WTC11 (cell line): Measurements from ENCODE around the gene BGN. TPM values are rescaled to one million over a fixed set of nuclear protein-coding genes. Genes with fewer than 3 reads are reported as not detected.

Source experiments
- ATAC-seq: fragments of 200-7000 bp; cut with Tn5 transposase; 2 replicates; pipeline ENCODE4 v1.10.0; 2021; ENCODE audit warnings: mild to moderate bottlenecking, moderate library complexity
- CTCF ChIA-PET: fragments of 300-600 bp; sonication (Branson Sonifier 250); formaldehyde crosslinking; loops from one replicate; lab custom pipeline; 2021; ENCODE audit warnings: antibody characterized with exemption; lab: Charles Lee
- POLR2A ChIA-PET: fragments of 350-600 bp; sonication (Branson Sonifier 250); formaldehyde crosslinking; loops from one replicate; lab custom pipeline; 2021; ENCODE audit warnings: antibody characterized with exemption; lab: Charles Lee
- DNase-seq: peaks from one replicate; pipeline ENCODE4 v3.0.0; 2021; ENCODE audit warnings: low spot score
- H3K27ac Mint-ChIP-seq: 2 replicates; pipeline ENCODE4 v1.8.0; 2021; ENCODE audit warnings: mixed read lengths
- H3K27me3 Mint-ChIP-seq: 2 replicates; pipeline ENCODE4 v1.8.0; 2021; ENCODE audit warnings: low read depth, mild to moderate bottlenecking, moderate library complexity, mixed read lengths
- H3K36me3 Mint-ChIP-seq: 2 replicates; pipeline ENCODE4 v1.8.0; 2021; ENCODE audit warnings: mixed read lengths
- H3K4me1 Mint-ChIP-seq: 2 replicates; pipeline ENCODE4 v1.8.0; 2022; ENCODE audit warnings: mixed read lengths
- H3K4me3 Mint-ChIP-seq: 2 replicates; pipeline ENCODE4 v1.8.0; 2021; ENCODE audit warnings: mild to moderate bottlenecking, moderate library complexity, mixed read lengths
- H3K9me3 Mint-ChIP-seq: 2 replicates; pipeline ENCODE4 v1.8.0; 2021; ENCODE audit warnings: mixed read lengths
- HMGA2 ChIP-seq: fragments of 250-450 bp; sonication (Bioruptor Pico); IDR thresholded peaks from 2 replicates; pipeline ENCODE4 v1.4.0; 2021; ENCODE audit warnings: mild to moderate bottlenecking, moderate library complexity
- IRF2 ChIP-seq: sonication (generic); formaldehyde crosslinking; IDR thresholded peaks from 2 replicates; pipeline ENCODE4 v1.8.0; 2022; ENCODE audit warnings: low read depth, missing genetic modification reagents, borderline replicate concordance
- NFYB ChIP-seq: sonication (generic); formaldehyde crosslinking; conservative IDR thresholded peaks from 2 replicates; pipeline ENCODE4 v1.8.0; 2022; ENCODE audit warnings: low read depth, missing genetic modification reagents
- RORB ChIP-seq: fragments of 250-450 bp; sonication (Bioruptor Pico); IDR thresholded peaks from 2 replicates; pipeline ENCODE4 v1.9.0; 2021; ENCODE audit warnings: mild to moderate bottlenecking
- ZBTB21 ChIP-seq: sonication (generic); formaldehyde crosslinking; IDR thresholded peaks from 2 replicates; pipeline ENCODE4 v1.8.1; 2023; ENCODE audit warnings: mild to moderate bottlenecking, missing genetic modification reagents, borderline replicate concordance
- ZNF138 ChIP-seq: sonication (generic); formaldehyde crosslinking; conservative IDR thresholded peaks from 2 replicates; pipeline ENCODE4 v1.8.1; 2022; ENCODE audit warnings: mild to moderate bottlenecking, moderate library complexity, missing genetic modification reagents
- ZNF423 ChIP-seq: fragments of 250-450 bp; sonication (Bioruptor Pico); IDR thresholded peaks from 2 replicates; pipeline ENCODE4 v2.1.2; 2022; ENCODE audit warnings: mild to moderate bottlenecking, moderate library complexity
- total RNA-seq: library from RNA; stranded (reverse); gene quantifications from 3 replicates; pipeline ENCODE4 v1.2.3, GENCODE V29; 2021
- TF ChIP-seq, protein P1 (sequence below): sonication (generic); formaldehyde crosslinking; conservative IDR thresholded peaks from 2 replicates; pipeline ENCODE4 v1.8.1; 2022; ENCODE audit warnings: mild to moderate bottlenecking, missing genetic modification reagents
- TF ChIP-seq, protein P2 (sequence below): fragments of 250-450 bp; sonication (Bioruptor Pico); IDR thresholded peaks from 2 replicates; pipeline ENCODE4 v1.9.0; 2021; ENCODE audit warnings: mild to moderate bottlenecking, borderline replicate concordance
- TF ChIP-seq, protein P3 (sequence below): sonication (generic); formaldehyde crosslinking; IDR thresholded peaks from 2 replicates; pipeline ENCODE4 v1.8.0; 2022; ENCODE audit warnings: mild to moderate bottlenecking, missing genetic modification reagents
- TF ChIP-seq, protein P4 (sequence below): sonication (generic); formaldehyde crosslinking; IDR thresholded peaks from 2 replicates; pipeline ENCODE4 v1.8.1; 2023; ENCODE audit warnings: mild to moderate bottlenecking, missing genetic modification reagents, moderate library complexity
- TF ChIP-seq, protein P5 (sequence below): sonication (generic); formaldehyde crosslinking; IDR thresholded peaks from 2 replicates; pipeline ENCODE4 v1.8.1; 2022; ENCODE audit warnings: low read depth, missing genetic modification reagents, borderline replicate concordance
- TF ChIP-seq, protein P6 (sequence below): sonication (generic); formaldehyde crosslinking; IDR thresholded peaks from 2 replicates; pipeline ENCODE4 v1.8.1; 2023; ENCODE audit warnings: mild to moderate bottlenecking, missing genetic modification reagents
- TF ChIP-seq, protein P7 (sequence below): sonication (generic); formaldehyde crosslinking; IDR thresholded peaks from 2 replicates; pipeline ENCODE4 v1.8.0; 2022; ENCODE audit warnings: mild to moderate bottlenecking, missing genetic modification reagents
- TF ChIP-seq, protein P8 (sequence below): sonication (generic); formaldehyde crosslinking; IDR thresholded peaks from 2 replicates; pipeline ENCODE4 v1.8.0; 2023; ENCODE audit warnings: missing genetic modification reagents, mild to moderate bottlenecking, borderline replicate concordance

BGN gene
- total RNA-seq, 1 experiment from 2014 or later, result 1.8 TPM

DNA sequence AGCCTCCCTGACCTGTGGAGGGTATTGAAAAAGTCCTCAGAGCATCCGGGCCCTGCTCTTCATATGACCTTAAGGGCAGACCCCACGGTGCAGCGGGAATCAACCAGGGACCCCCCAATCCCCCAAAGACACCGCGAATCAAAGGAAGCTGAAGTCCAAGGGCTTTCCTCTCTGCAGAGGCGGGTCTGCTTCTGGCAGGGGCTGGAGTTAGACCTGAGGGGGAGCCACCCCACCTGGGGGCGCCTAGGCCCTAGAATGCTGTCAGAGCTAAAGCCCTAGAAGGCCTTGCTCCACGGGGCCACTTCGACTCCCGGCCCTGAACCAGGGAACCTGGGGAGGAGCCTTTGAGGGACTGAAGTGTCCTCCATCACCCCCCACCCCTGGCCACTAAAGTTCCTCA, 21.7 kb upstream of the BGN start:
- no peaks in the 10 kb centered on the region for H3K36me3 Mint-ChIP-seq
- ATAC-seq, result no peak
- POLR2A ChIA-PET, result no interaction called here
- DNase-seq, result no peak
- TF ChIP-seq, protein P1, sequence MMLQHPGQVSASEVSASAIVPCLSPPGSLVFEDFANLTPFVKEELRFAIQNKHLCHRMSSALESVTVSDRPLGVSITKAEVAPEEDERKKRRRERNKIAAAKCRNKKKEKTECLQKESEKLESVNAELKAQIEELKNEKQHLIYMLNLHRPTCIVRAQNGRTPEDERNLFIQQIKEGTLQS (CRISPR knock-in tag), result no peak
- TF ChIP-seq, protein P2, sequence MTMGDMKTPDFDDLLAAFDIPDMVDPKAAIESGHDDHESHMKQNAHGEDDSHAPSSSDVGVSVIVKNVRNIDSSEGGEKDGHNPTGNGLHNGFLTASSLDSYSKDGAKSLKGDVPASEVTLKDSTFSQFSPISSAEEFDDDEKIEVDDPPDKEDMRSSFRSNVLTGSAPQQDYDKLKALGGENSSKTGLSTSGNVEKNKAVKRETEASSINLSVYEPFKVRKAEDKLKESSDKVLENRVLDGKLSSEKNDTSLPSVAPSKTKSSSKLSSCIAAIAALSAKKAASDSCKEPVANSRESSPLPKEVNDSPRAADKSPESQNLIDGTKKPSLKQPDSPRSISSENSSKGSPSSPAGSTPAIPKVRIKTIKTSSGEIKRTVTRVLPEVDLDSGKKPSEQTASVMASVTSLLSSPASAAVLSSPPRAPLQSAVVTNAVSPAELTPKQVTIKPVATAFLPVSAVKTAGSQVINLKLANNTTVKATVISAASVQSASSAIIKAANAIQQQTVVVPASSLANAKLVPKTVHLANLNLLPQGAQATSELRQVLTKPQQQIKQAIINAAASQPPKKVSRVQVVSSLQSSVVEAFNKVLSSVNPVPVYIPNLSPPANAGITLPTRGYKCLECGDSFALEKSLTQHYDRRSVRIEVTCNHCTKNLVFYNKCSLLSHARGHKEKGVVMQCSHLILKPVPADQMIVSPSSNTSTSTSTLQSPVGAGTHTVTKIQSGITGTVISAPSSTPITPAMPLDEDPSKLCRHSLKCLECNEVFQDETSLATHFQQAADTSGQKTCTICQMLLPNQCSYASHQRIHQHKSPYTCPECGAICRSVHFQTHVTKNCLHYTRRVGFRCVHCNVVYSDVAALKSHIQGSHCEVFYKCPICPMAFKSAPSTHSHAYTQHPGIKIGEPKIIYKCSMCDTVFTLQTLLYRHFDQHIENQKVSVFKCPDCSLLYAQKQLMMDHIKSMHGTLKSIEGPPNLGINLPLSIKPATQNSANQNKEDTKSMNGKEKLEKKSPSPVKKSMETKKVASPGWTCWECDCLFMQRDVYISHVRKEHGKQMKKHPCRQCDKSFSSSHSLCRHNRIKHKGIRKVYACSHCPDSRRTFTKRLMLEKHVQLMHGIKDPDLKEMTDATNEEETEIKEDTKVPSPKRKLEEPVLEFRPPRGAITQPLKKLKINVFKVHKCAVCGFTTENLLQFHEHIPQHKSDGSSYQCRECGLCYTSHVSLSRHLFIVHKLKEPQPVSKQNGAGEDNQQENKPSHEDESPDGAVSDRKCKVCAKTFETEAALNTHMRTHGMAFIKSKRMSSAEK (CRISPR knock-in tag), result no peak
- TF ChIP-seq, protein P3, sequence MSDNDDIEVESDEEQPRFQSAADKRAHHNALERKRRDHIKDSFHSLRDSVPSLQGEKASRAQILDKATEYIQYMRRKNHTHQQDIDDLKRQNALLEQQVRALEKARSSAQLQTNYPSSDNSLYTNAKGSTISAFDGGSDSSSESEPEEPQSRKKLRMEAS, result no peak
- TF ChIP-seq, protein P4, sequence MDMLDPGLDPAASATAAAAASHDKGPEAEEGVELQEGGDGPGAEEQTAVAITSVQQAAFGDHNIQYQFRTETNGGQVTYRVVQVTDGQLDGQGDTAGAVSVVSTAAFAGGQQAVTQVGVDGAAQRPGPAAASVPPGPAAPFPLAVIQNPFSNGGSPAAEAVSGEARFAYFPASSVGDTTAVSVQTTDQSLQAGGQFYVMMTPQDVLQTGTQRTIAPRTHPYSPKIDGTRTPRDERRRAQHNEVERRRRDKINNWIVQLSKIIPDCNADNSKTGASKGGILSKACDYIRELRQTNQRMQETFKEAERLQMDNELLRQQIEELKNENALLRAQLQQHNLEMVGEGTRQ (CRISPR knock-in tag), result no peak
- no peak for TF ChIP-seq NFYB (CRISPR knock-in tag)
- TF ChIP-seq HMGA2, result no peak
- TF ChIP-seq ZBTB21 (CRISPR knock-in tag), result no peak
- no peak for TF ChIP-seq ZNF138 (CRISPR knock-in tag)
- TF ChIP-seq, protein P5, sequence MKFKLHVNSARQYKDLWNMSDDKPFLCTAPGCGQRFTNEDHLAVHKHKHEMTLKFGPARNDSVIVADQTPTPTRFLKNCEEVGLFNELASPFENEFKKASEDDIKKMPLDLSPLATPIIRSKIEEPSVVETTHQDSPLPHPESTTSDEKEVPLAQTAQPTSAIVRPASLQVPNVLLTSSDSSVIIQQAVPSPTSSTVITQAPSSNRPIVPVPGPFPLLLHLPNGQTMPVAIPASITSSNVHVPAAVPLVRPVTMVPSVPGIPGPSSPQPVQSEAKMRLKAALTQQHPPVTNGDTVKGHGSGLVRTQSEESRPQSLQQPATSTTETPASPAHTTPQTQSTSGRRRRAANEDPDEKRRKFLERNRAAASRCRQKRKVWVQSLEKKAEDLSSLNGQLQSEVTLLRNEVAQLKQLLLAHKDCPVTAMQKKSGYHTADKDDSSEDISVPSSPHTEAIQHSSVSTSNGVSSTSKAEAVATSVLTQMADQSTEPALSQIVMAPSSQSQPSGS (CRISPR knock-in tag), result no peak
- TF ChIP-seq RORB (CRISPR knock-in tag), result no peak
- TF ChIP-seq, protein P6, sequence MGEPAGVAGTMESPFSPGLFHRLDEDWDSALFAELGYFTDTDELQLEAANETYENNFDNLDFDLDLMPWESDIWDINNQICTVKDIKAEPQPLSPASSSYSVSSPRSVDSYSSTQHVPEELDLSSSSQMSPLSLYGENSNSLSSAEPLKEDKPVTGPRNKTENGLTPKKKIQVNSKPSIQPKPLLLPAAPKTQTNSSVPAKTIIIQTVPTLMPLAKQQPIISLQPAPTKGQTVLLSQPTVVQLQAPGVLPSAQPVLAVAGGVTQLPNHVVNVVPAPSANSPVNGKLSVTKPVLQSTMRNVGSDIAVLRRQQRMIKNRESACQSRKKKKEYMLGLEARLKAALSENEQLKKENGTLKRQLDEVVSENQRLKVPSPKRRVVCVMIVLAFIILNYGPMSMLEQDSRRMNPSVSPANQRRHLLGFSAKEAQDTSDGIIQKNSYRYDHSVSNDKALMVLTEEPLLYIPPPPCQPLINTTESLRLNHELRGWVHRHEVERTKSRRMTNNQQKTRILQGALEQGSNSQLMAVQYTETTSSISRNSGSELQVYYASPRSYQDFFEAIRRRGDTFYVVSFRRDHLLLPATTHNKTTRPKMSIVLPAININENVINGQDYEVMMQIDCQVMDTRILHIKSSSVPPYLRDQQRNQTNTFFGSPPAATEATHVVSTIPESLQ (CRISPR knock-in tag), result no peak
- TF ChIP-seq, protein P7, sequence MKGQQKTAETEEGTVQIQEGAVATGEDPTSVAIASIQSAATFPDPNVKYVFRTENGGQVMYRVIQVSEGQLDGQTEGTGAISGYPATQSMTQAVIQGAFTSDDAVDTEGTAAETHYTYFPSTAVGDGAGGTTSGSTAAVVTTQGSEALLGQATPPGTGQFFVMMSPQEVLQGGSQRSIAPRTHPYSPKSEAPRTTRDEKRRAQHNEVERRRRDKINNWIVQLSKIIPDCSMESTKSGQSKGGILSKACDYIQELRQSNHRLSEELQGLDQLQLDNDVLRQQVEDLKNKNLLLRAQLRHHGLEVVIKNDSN (CRISPR knock-in tag), result no peak
- no peak for TF ChIP-seq IRF2 (CRISPR knock-in tag)
- no peak for TF ChIP-seq ZNF423 (CRISPR knock-in tag)
- TF ChIP-seq, protein P8, sequence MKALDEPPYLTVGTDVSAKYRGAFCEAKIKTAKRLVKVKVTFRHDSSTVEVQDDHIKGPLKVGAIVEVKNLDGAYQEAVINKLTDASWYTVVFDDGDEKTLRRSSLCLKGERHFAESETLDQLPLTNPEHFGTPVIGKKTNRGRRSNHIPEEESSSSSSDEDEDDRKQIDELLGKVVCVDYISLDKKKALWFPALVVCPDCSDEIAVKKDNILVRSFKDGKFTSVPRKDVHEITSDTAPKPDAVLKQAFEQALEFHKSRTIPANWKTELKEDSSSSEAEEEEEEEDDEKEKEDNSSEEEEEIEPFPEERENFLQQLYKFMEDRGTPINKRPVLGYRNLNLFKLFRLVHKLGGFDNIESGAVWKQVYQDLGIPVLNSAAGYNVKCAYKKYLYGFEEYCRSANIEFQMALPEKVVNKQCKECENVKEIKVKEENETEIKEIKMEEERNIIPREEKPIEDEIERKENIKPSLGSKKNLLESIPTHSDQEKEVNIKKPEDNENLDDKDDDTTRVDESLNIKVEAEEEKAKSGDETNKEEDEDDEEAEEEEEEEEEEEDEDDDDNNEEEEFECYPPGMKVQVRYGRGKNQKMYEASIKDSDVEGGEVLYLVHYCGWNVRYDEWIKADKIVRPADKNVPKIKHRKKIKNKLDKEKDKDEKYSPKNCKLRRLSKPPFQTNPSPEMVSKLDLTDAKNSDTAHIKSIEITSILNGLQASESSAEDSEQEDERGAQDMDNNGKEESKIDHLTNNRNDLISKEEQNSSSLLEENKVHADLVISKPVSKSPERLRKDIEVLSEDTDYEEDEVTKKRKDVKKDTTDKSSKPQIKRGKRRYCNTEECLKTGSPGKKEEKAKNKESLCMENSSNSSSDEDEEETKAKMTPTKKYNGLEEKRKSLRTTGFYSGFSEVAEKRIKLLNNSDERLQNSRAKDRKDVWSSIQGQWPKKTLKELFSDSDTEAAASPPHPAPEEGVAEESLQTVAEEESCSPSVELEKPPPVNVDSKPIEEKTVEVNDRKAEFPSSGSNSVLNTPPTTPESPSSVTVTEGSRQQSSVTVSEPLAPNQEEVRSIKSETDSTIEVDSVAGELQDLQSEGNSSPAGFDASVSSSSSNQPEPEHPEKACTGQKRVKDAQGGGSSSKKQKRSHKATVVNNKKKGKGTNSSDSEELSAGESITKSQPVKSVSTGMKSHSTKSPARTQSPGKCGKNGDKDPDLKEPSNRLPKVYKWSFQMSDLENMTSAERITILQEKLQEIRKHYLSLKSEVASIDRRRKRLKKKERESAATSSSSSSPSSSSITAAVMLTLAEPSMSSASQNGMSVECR (CRISPR knock-in tag), result no peak
- TF ChIP-seq, all 79 proteins: peak for 0
- CTCF ChIA-PET, result interaction anchor here (1.0 to 1.2 kb wide), 5 partner anchors 9 to 172 kb away, joined by 3 to 5 read pairs (median 4); partner anchors contain the start of genes ATP2B3 and BGN
- Mint-ChIP-seq H3K4me3 (no peak overlapping the region), H3K9me3 (no peaks in the 10 kb centered on the region), H3K4me1 (peaks cover 15% of the 10 kb centered on the region), H3K27ac (no peak overlapping the region), H3K27me3 (peaks cover 36% of the 10 kb centered on the region)
